ENCODE results near the gene CLDN24. TPM values are rescaled to one million over a fixed set of nuclear protein-coding genes. Genes with fewer than 3 reads are reported as not detected.
"Not testable (repeated sequence)": the region's sequence is repeated elsewhere in the genome, so short reads cannot be mapped to it uniquely, and the experiment has no call there.

The CLDN24 gene
- total RNA-seq, 1 experiment from 2014 or later = not detected

GRCh38 chr4:183328832-183329231 lies 6.6 kb upstream of the CLDN24 start:
- DNase-seq (ENCODE audit: low read depth) = no peak
- in situ Hi-C loops (cut with HindIII; ENCODE audit: low pct_unique_long_range_greater_than_20kb, low sequenced_read_pairs) = no loop called here

- in situ Hi-C loops (cut with HindIII; ENCODE audit: low pct_unique_long_range_greater_than_20kb, low sequenced_read_pairs) = no loop called here
- no peak for DNase-seq (ENCODE audit: low read depth)
These were observed 5.6 kb upstream of the CLDN24 start for GRCh38 chr4:183327827-183328226.

DNA sequence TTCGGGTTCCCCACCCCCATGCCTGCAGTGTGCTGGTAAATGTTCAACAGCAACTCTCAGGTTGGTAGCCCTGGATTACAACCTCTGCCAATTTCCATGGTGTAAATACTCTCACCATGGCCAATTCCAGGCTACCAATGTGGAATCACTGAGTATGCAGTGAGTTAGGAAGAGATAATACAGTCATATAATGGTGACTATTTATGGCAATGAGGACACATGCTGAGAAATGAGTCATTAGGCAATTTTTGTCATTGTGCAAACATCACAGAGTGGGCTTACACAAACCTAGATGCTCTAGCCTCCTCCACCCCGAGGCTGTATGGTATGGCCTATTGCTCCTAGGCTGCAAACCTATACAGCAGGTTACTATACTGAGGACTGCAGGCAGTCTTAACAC lies 4.6 kb upstream of the CLDN24 start:
- in situ Hi-C loops (cut with HindIII; ENCODE audit: low pct_unique_long_range_greater_than_20kb, low sequenced_read_pairs) = no loop called here
- DNase-seq (ENCODE audit: low read depth) = no peak

- in situ Hi-C loops (cut with HindIII; ENCODE audit: low pct_unique_long_range_greater_than_20kb, low sequenced_read_pairs) = not testable (repeated sequence)
These were observed 4.2 kb upstream of the CLDN24 start for GRCh38 chr4:183326387-183326786.

GRCh38 chr4:183324619-183325018 lies 2.4 kb upstream of the CLDN24 start:
- DNase-seq (ENCODE audit: low read depth) = no peak
- in situ Hi-C loops (cut with HindIII; ENCODE audit: low pct_unique_long_range_greater_than_20kb, low sequenced_read_pairs) = no loop called here

More at GRCh38 chr4:183326387-183326786, 4.2 kb upstream of the CLDN24 start:
- not testable (repeated sequence) for DNase-seq (ENCODE audit: low read depth)

GRCh38 chr4:183324056-183324455 lies 1.8 kb upstream of the CLDN24 start:
- in situ Hi-C loops (cut with HindIII; ENCODE audit: low pct_unique_long_range_greater_than_20kb, low sequenced_read_pairs); DNase-seq (ENCODE audit: low read depth): not testable (repeated sequence)

GRCh38 chr4:183323295-183323694 lies 1.1 kb upstream of the CLDN24 start:
- DNase-seq (ENCODE audit: low read depth) = no peak
- in situ Hi-C loops (cut with HindIII; ENCODE audit: low pct_unique_long_range_greater_than_20kb, low sequenced_read_pairs) = no loop called here

GRCh38 chr4:183321516-183321915 lies 710 bp downstream of the CLDN24 start:
- in situ Hi-C loops (cut with HindIII; ENCODE audit: low pct_unique_long_range_greater_than_20kb, low sequenced_read_pairs) = no loop called here
- no peak for DNase-seq (ENCODE audit: low read depth)

DNA sequence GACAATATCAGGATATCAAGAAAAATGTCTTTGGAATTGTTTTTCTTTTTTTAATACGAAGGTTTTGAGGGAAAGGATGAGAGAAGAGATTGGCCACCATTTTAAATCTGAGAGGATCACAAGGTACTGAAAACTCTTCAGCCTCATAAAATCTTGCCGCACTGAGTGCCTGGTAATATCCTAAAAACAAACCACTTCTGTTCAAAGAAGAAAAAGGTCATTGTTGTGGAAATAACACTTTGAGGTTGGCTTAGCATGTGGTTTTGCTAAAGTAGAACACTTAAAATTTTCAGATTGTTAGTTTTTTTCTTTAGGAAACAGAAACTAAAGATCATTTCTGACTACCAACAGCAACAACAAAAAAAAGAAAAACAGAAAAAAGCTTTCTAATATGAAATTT lies 1.1 kb downstream of the CLDN24 start:
- in situ Hi-C loops (cut with HindIII; ENCODE audit: low pct_unique_long_range_greater_than_20kb, low sequenced_read_pairs) = no loop called here
- no peak for DNase-seq (ENCODE audit: low read depth)

- in situ Hi-C loops (cut with HindIII; ENCODE audit: low pct_unique_long_range_greater_than_20kb, low sequenced_read_pairs) = no loop called here
- DNase-seq (ENCODE audit: low read depth) = no peak
These were observed 1.8 kb downstream of the CLDN24 start, which contains the start of gene CLDN22 for GRCh38 chr4:183320211-183321059. Gene CLDN22 (minus strand): TSS chr4:183320276. CDS start chr4:183320218, 58 bp downstream.

DNA sequence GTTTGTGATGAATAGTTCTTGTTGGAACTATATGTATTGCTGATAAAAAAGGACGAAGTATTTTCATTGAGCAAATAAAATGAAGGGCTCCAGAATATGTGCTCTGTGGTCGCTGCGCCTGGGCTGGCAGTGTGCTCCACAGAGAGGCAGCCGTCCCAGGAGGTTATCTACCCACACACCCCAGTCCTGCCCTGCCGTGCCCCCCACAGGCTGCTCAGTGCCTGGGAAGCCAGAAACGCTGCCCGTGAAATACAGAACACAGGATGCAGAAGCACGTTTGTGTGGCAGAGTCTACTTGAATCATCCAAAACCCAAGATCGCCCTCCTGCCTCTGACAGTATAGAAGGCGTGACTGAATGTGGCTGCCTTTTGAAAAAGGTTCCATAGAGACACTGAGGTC lies 3.6 kb downstream of the CLDN24 start:
- in situ Hi-C loops (cut with HindIII; ENCODE audit: low pct_unique_long_range_greater_than_20kb, low sequenced_read_pairs) = no loop called here
- DNase-seq (ENCODE audit: low read depth) = no peak

DNA sequence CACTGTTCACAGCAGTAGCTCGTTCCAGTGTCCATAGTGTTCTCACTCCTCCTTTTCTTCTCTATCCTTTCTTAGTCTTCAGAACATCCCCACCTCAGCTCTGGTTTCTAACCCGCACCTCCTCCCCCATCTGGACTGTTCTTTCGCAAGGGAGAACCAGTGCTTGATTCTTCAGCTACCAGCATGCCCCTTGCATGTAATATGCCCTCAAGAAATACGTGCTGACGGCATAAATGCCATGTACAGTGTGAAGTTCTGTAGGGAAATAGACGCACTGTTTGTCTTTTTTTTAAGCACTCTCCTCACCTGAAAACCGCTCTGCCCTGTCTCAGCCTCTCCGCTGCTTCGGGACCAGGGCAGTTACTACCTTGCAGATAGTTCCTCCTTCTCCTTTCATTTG lies 7.4 kb downstream of the CLDN24 start:
- DNase-seq (ENCODE audit: low read depth) = no peak
- in situ Hi-C loops (cut with HindIII; ENCODE audit: low pct_unique_long_range_greater_than_20kb, low sequenced_read_pairs) = no loop called here

- in situ Hi-C loops (cut with HindIII; ENCODE audit: low pct_unique_long_range_greater_than_20kb, low sequenced_read_pairs) = no loop called here
- no peak for DNase-seq (ENCODE audit: low read depth)
These were observed 7.9 kb downstream of the CLDN24 start for GRCh38 chr4:183314336-183314735.

- no peak for DNase-seq (ENCODE audit: low read depth)
- in situ Hi-C loops (cut with HindIII; ENCODE audit: low pct_unique_long_range_greater_than_20kb, low sequenced_read_pairs) = no loop called here
These were observed 9.4 kb downstream of the CLDN24 start for GRCh38 chr4:183312841-183313240.

- DNase-seq (ENCODE audit: low read depth) = no peak
- in situ Hi-C loops (cut with HindIII; ENCODE audit: low pct_unique_long_range_greater_than_20kb, low sequenced_read_pairs) = no loop called here
These were observed 15.4 kb downstream of the CLDN24 start for GRCh38 chr4:183306811-183307210.

GRCh38 chr4:183304538-183304937 lies 17.7 kb downstream of the CLDN24 start:
- in situ Hi-C loops (cut with HindIII; ENCODE audit: low pct_unique_long_range_greater_than_20kb, low sequenced_read_pairs) = no loop called here
- DNase-seq (ENCODE audit: low read depth) = no peak

GRCh38 chr4:183304067-183304466 lies 18.2 kb downstream of the CLDN24 start:
- in situ Hi-C loops (cut with HindIII; ENCODE audit: low pct_unique_long_range_greater_than_20kb, low sequenced_read_pairs) = no loop called here
- no peak for DNase-seq (ENCODE audit: low read depth)

GRCh38 chr4:183303301-183303700 lies 18.9 kb downstream of the CLDN24 start:
- in situ Hi-C loops (cut with HindIII; ENCODE audit: low pct_unique_long_range_greater_than_20kb, low sequenced_read_pairs) = no loop called here
- DNase-seq (ENCODE audit: low read depth) = no peak

- in situ Hi-C loops (cut with HindIII; ENCODE audit: low pct_unique_long_range_greater_than_20kb, low sequenced_read_pairs) = no loop called here
- DNase-seq (ENCODE audit: low read depth) = no peak
These were observed 21.6 kb downstream of the CLDN24 start for GRCh38 chr4:183300655-183301054.

- DNase-seq (ENCODE audit: low read depth) = no peak
- in situ Hi-C loops (cut with HindIII; ENCODE audit: low pct_unique_long_range_greater_than_20kb, low sequenced_read_pairs) = no loop called here
These were observed 22.2 kb downstream of the CLDN24 start for GRCh38 chr4:183300070-183300469.

All from Caki2 (cell line).